PFSK-1 (cell line): ENCODE results near the gene MYO9A.

Experiments
- FOXP2 ChIP-seq: optimal IDR thresholded peaks from 2 replicates; pipeline ENCODE3; 2011; ENCODE audit warnings: borderline replicate concordance, control low read depth, inconsistent platforms; ENCODE audit not compliant: insufficient read depth; ENCODE audit errors: extremely low read length, extremely low read depth
- POLR2AphosphoS5 ChIP-seq: IDR thresholded peaks from 2 replicates; pipeline ENCODE4 v1.6.1; 2012; ENCODE audit warnings: low read depth, mild to moderate bottlenecking, control low read depth, low read length, moderate library complexity
- SIN3A ChIP-seq: IDR thresholded peaks from 2 replicates; pipeline ENCODE4 v1.6.1; 2012; ENCODE audit warnings: mild to moderate bottlenecking, low read length, moderate library complexity, borderline replicate concordance; ENCODE audit not compliant: insufficient read depth
- TAF1 ChIP-seq: IDR thresholded peaks from 2 replicates; pipeline ENCODE4 v1.6.1; 2012; ENCODE audit warnings: low read length, control low read depth, borderline replicate concordance; ENCODE audit not compliant: insufficient read depth
- TF ChIP-seq, protein P1 (sequence below), 2 experiments: IDR thresholded peaks; 2 replicates each; pipeline versions ENCODE4 v1.6.1 to v1.8.0; 2011 to 2012; ENCODE audit warnings: low read depth in 2 of 2, low read length in 2 of 2, control low read depth in 1 of 2, inconsistent platforms in 1 of 2, mild to moderate bottlenecking in 1 of 2, moderate library complexity in 1 of 2; ENCODE audit not compliant: insufficient read depth in 1 of 2

MYO9A gene

DNA sequence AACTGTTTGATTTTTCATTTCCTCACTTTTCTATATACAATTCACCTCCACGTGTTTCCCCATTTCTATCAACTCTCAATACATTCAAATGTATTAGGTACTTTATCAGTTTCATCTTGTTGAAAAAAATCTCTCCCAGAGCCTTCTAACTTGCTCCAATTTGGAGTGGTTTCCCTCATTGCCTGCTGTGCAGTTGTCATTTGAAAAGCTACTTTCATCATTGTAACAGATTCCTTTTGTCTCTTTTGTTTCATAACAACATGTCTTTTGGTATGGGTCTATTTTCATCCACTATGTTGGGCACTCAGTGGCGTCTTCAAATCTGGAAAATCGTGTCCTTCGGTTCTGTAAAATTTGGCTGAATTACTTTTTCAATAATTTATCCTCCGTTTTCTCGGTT is 232.6 kb downstream of the MYO9A start:
- TF ChIP-seq POLR2AphosphoS5 (no peak), FOXP2 (no peak), SIN3A (no peak), TAF1 (no peak)
- TF ChIP-seq, protein P1, sequence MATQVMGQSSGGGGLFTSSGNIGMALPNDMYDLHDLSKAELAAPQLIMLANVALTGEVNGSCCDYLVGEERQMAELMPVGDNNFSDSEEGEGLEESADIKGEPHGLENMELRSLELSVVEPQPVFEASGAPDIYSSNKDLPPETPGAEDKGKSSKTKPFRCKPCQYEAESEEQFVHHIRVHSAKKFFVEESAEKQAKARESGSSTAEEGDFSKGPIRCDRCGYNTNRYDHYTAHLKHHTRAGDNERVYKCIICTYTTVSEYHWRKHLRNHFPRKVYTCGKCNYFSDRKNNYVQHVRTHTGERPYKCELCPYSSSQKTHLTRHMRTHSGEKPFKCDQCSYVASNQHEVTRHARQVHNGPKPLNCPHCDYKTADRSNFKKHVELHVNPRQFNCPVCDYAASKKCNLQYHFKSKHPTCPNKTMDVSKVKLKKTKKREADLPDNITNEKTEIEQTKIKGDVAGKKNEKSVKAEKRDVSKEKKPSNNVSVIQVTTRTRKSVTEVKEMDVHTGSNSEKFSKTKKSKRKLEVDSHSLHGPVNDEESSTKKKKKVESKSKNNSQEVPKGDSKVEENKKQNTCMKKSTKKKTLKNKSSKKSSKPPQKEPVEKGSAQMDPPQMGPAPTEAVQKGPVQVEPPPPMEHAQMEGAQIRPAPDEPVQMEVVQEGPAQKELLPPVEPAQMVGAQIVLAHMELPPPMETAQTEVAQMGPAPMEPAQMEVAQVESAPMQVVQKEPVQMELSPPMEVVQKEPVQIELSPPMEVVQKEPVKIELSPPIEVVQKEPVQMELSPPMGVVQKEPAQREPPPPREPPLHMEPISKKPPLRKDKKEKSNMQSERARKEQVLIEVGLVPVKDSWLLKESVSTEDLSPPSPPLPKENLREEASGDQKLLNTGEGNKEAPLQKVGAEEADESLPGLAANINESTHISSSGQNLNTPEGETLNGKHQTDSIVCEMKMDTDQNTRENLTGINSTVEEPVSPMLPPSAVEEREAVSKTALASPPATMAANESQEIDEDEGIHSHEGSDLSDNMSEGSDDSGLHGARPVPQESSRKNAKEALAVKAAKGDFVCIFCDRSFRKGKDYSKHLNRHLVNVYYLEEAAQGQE (IDR thresholded peaks at IDR 0.05; ENCODE audit: insufficient read depth in 1 of 2, low read depth in 2 of 2, low read length in 2 of 2), result no peak

DNA sequence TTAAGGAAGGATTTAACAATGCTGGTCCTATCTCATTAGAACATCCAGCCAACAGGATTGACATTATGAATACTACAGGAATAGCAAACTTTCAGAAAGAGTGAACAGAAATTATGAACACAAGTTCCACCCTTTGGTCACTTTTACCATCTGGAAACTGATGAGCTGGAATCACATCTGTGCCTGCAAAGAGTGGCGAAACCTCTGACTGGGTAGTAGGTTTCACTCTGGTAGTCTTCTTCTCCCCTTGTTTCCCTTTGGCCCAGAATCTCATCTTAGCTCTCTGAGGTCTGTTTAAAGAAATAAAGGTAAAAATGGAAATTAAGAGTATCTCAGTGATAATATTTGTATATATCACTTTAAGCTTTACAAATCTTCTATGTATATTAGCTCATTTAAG is 234.5 kb downstream of the MYO9A start:
- TF ChIP-seq SIN3A, result no peak
- no peak for TF ChIP-seq FOXP2
- TF ChIP-seq, protein P1 (IDR thresholded peaks at IDR 0.05; ENCODE audit: insufficient read depth in 1 of 2, low read depth in 2 of 2, low read length in 2 of 2), result no peak
- no peak for TF ChIP-seq TAF1
- no peak for TF ChIP-seq POLR2AphosphoS5

DNA sequence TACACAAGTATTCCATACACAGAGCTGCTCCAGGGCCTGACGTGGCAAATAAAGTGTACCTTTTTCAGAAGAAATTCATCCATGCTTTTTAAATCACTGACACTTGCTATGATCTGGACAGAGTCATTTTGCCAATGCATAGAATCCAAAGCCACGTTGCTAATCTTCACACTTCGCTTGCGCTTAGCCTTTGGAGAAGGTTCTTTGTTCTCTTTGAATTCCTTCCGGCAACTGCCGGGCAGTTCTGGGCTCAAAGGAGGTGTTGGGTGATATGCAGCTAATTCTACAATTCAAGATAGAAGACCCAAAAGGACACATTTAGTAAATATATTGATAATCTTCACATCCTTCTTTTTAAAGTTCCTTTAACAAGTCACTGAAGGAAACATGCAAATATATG is 237.7 kb downstream of the MYO9A start:
- no peak for TF ChIP-seq POLR2AphosphoS5
- TF ChIP-seq FOXP2, result no peak
- no peak for TF ChIP-seq TAF1

DNA sequence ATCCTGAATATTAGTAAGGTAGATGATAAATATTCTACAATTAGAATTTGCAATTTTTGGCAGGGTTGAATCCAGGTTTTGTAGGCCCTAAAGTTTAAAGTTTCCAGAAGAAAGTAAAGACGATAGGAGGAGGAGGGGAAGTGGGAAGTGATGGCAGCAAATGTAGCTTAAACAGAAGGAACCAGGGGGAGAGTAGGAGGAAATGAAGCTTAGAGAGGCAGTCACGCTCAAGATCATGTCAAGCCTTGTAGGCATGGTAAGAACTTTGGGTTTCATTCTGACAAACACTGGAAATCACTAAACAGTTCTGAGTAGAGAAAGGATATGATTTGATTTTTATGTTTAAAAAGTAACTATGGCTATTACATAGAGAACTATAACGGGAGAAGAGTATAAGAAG is 243.7 kb downstream of the MYO9A start:
- TF ChIP-seq TAF1, result no peak
- TF ChIP-seq, protein P1 (IDR thresholded peaks at IDR 0.05; ENCODE audit: insufficient read depth in 1 of 2, low read depth in 2 of 2, low read length in 2 of 2), result no peak
- no peak for TF ChIP-seq POLR2AphosphoS5
- TF ChIP-seq SIN3A, result no peak
- TF ChIP-seq FOXP2, result no peak

DNA sequence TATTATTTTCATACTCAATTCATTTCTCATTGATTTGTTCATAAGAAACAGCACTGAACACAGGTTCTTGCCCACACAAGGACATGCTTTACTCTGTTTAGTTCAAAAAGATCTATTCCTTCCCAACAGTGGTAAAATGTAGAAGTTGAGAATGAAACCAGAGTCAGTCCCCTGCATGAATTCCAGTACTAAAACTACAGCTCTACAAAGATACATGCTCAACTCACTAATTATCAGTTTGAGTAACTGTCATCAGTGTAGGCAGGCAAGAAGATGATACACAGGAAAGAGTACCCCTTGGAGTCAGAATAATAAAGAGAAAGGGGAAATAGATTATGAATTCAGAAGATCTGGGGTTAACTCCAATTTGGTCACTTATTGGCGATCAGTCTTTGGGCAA is 264.4 kb downstream of the MYO9A start:
- TF ChIP-seq, protein P1 (IDR thresholded peaks at IDR 0.05; ENCODE audit: insufficient read depth in 1 of 2, low read depth in 2 of 2, low read length in 2 of 2), result no peak
- TF ChIP-seq FOXP2, result no peak
- no peak for TF ChIP-seq POLR2AphosphoS5
- no peak for TF ChIP-seq TAF1
- no peak for TF ChIP-seq SIN3A

DNA sequence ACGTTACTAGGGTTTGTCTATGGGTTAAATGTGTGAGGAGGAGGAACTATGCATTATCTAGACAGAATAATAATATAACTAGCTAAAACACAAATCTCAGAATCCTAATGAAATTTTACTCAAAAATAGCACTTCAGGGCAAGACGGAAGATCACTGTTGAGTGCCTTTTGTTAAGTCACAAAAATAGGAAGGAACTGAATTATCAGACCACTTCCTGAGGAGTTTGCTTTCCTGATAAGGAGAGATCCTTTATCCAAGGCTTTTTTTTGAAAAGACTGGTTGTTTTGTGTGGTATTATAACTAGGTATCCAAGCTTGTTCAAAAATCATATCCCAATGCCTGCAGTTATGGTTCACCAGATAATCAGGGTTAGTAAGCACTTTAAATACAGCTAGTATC is 273.0 kb downstream of the MYO9A start:
- TF ChIP-seq FOXP2 (no peak), TAF1 (no peak), POLR2AphosphoS5 (no peak), SIN3A (no peak)
- TF ChIP-seq, protein P1 (IDR thresholded peaks at IDR 0.05; ENCODE audit: insufficient read depth in 1 of 2, low read depth in 2 of 2, low read length in 2 of 2), result no peak
